Measurements from ENCODE around the gene PSAT1. TPM values are rescaled to one million over a fixed set of nuclear protein-coding genes. Genes with fewer than 3 reads are reported as not detected.

The PSAT1 gene
- total RNA-seq: 30.4 and 36.6 TPM in 2 replicates

GRCh38 chr9:78296893-78297671 lies at the start of gene PSAT1:
TSS of gene PSAT1 (plus strand) at chr9:78297125. CDS start at chr9:78297211, 86 bp downstream.

Other genes with a start within 250 kb of the PSAT1 start
- 14.7 and 20.0 TPM in 2 replicates for gene CEP78, start 61.0 kb upstream of the PSAT1 start, total RNA-seq